HG03439 (cell line): ENCODE results near the gene NFATC4.
A peak's percentile ranks its signal among the peaks of the same experiment; 100 is the strongest.
"Not testable (repeated sequence)": the region's sequence is repeated elsewhere in the genome, so short reads cannot be mapped to it uniquely, and the experiment has no call there.

Experiments
- ATAC-seq: cut with Tn5 transposase; IDR thresholded peaks from one replicate; pipeline ENCODE4 v1.9.1; 2021; ENCODE audit warnings: mild to moderate bottlenecking, moderate library complexity; ENCODE audit not compliant: unreplicated experiment

Gene NFATC4

DNA sequence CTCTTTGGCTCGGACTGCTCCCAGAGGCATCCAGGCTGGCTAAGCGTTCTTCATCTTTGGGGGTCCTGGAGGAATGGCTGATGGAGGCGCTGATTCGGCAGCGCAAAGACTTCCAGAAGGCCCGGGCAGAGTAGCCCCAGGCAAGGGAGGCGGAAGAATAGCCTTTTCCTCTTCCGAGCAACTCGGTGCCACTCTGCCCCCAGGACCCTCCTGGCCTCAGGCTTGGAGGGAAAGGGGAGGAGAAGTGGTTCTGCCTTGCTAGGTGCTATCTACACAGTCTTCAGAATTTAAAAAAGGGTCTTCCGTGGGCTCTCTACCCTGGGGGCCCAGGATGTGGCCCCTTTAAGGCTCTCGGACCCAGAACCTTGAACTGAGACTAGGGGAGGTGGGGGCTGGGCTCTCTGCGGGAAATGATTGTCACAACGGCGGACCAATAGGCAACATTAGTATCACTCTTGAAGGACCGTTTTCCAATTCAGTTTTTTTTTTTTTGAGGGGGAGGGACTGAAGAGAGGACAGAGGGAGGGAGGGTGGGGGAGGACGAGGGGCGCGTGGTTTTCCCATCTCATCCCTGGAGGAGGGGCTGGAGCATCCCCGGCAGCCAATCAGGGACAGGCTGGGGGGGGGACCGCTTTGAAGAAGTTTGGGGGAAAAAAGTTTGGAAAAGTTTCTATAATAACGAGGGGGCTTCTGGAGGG lies at the start of gene NFATC4:
TSS of gene NFATC4 (plus strand) at position 671 of the 698 bp plus-strand sequence. CDS start 157 bp downstream, outside the sequence.
- ATAC-seq: peak; percentile 3

GRCh38 chr14:24321212-24321975 lies 46.6 kb upstream of the NFATC4 start:
- ATAC-seq: no peak

- no peak for ATAC-seq
Observed at GRCh38 chr14:24322672-24323071, 45.3 kb upstream of the NFATC4 start.

GRCh38 chr14:24323341-24323740 lies 44.6 kb upstream of the NFATC4 start:
- ATAC-seq: no peak

DNA sequence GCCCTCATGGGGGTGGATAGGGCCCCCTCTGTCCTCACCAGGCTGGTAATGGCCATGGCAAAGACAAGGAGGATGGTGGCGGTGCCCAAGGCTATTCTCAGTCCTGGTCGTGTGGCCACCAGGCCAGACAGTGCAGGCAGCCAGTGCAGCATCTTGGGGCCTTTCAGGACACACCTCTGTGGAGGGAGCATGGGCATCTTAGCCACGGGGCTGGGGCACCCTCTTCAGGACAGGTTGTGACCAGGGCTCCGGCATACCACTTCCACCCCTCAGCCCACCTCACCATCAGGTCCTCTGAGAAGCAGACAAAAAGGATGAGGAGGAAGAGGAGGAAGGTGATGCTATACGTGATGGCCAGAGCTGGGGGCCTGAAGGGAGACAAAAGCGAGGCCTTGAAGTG lies 44.0 kb upstream of the NFATC4 start:
- ATAC-seq: no peak

- no peak for ATAC-seq
Observed at GRCh38 chr14:24325041-24325530, 42.9 kb upstream of the NFATC4 start.

DNA sequence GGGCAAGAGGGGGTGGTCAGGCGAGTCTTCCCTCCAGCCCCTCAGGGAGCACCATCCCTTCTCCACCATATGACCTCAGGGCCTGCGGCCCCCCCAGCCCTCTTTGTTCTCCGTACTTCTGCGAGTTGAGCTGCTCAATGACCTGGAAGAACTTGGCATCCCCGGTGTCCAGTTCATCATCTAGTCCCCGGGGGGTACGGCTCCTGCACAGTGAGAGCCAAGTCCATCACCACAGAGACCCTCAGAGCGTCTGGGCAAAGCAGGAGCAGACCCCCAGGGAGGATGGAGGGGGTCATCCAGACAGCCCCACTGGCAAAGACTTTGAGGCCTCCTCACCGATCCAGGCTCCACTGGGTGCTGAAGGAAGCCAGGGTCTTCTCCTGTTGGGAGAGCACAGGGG lies 42.0 kb upstream of the NFATC4 start:
- ATAC-seq: no peak

DNA sequence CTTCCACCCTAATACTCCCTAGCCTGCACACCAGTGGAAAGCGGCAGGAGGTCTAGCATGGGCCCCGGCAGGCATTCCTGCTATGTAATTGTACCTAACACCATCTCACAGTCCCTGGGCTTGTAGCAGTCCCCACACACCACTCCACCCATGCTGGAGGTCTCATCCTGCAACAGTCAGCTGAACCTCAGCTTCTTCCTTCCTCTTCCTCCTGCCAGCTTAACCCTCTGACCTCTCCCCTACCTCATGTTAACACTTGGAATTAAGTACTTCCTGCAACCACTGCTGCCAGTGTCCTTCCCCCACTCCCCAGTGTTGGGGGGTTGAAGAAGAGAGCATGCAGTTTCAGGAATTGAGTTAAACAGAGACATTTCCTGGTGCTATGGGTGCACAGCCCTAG lies 40.7 kb upstream of the NFATC4 start:
- no peak for ATAC-seq

GRCh38 chr14:24327914-24328313 lies 40.1 kb upstream of the NFATC4 start:
- ATAC-seq: not testable (repeated sequence)

GRCh38 chr14:24329073-24329663 lies 38.8 kb upstream of the NFATC4 start:
- ATAC-seq: no peak

DNA sequence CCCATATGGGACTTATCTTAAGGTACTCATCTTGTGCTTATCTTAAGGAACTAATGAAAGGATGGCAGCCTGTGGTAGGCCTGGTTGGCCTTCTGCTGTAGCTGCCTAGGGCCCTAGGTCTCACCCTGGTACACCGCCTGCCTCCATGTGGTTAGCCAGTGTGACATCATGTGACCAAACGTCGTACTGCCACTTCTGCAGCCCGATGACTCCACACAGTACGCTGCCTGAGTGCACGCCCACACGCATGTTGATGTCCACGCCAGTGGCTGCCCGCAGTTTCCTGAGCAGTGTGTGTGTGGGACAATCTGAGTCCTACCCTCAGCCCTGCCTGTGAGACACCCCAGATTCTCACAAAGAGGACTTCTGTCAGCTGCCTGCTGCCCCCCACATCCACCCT lies 38.2 kb upstream of the NFATC4 start:
- no peak for ATAC-seq

- no peak for ATAC-seq
Observed at GRCh38 chr14:24330973-24331674, 36.9 kb upstream of the NFATC4 start.

- ATAC-seq: no peak
Observed at GRCh38 chr14:24331731-24332267, 36.2 kb upstream of the NFATC4 start.

- ATAC-seq: peak; percentile 82
Observed at GRCh38 chr14:24332268-24332993, 35.6 kb upstream of the NFATC4 start.

DNA sequence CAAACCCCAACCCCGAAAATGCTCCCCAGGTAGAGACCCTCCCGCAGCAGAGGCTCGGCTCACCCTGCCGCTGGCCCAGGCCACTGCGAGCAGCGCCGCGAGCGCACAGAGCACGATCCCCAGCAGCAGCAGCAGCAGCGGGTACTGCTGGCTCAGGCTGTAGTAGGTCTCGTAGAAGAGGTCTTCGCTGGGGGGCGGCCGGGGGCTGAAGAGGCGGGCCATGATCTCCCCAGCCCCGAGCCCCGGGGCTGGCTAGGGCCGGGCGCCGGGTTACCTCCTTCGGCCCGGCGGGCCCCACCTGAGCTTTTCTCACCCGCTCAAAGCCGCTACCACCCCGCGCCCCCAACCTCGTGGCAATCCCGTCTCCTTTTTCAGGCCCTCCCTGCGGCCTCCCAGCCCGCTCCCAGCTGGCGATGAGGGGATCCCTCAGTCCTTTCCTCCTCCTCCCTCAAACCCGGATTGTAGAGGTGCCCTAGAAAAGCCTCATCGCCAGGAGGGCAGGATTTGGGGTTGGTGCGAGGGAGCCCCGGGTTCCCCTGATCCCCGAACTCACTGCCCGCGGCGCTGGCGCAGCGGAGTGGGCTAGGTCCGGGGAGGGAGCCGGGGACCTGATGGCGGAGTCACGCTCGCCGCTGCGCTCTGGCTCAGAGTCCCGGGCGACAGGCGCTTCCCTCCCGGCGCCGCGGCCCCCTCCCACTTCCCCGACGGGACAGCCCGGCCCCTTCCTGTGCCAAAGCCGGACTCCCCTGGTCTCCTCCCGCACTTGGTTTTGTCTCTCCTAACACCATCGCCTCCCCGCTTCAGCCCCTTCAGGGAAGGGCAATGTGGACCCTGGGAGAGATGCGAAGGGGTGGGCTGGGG lies 33.3 kb upstream of the NFATC4 start, which contains the start of gene ADCY4:
TSS of gene ADCY4 (minus strand) at position 641 of the 861 bp plus-strand sequence. CDS start at position 222, 419 bp downstream.
- ATAC-seq: no peak

DNA sequence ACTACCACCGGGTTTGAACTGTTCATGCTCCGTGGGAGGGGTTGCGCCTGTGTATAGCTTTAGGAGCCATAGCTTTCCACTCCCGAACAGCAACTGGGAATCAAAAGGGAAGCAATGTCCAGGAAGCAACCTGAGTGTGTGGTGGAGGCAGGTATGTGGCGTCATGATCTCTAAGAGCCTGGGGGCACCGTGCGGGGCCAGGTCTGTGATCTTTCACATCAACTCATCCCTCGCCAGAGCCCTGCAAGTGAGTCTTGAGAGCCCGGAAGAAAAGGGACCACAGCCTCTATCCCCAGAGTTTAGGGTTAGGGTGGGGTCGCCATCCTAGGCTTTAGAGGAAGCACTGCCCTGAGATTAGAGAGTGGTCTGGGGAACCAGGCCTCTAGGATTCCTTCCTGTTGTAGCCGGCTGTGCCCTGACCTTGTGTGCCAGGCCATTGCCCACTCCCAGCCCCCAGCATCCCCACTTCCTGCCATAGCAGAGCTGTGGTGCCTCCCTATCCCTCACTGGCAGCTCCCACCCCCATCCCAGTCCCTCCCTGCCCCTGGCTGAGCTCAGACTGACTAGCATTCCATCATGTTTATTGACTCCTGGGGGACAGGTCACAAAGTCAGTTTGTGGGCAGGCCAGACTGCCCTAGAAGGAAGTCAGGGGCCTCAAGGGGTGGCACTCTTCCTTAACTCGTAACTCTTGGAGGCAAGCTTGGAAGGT lies 32.4 kb upstream of the NFATC4 start:
- ATAC-seq: no peak

- ATAC-seq: no peak
Observed at GRCh38 chr14:24337144-24337823, 30.7 kb upstream of the NFATC4 start.

DNA sequence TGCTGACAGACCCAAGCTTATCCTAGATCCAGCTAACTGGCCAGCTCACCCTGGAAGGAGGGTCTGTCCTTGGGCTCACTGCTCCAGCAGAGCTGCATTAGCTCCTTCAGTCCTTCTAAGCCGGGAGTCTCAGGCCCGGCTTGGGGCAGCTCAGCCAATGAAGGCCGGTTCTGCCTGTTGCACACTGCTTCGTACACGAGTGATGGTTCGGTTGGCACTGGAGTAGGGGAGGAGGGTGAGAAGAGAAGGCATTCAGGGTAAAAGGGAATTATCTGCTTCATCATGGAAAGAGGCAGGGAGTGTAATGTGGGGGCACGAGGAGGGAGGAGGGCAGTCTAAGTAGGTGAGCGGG lies 30.2 kb upstream of the NFATC4 start:
- no peak for ATAC-seq
